SK-N-SH (cell line): ENCODE results near the gene EIF3C.
"Not testable (repeated sequence)": the region's sequence is repeated elsewhere in the genome, so short reads cannot be mapped to it uniquely, and the experiment has no call there.

Source experiments
- EP300 ChIP-seq, 2 experiments: IDR thresholded peaks; 2 replicates each; pipeline versions ENCODE4 v1.4.0 to v1.6.1; 2012; ENCODE audit warnings: borderline replicate concordance in 1 of 2, low read depth in 1 of 2, low read length in 1 of 2
- EZH2phosphoT487 ChIP-seq: fragments of 200-600 bp; sonication (generic); IDR thresholded peaks from 2 replicates; pipeline ENCODE4 v1.6.1; 2017; ENCODE audit warnings: low read depth, mixed run types, mild to moderate bottlenecking, antibody characterized with exemption, moderate library complexity, borderline replicate concordance
- FOSL2 ChIP-seq: IDR thresholded peaks from 2 replicates; pipeline ENCODE4 v1.4.0; 2012; ENCODE audit warnings: low read depth, mild to moderate bottlenecking, moderate library complexity, borderline replicate concordance
- MXI1 ChIP-seq: IDR thresholded peaks from 2 replicates; pipeline ENCODE4 v1.6.1; 2012; ENCODE audit warnings: mild to moderate bottlenecking, low read depth, low read length, improper control_type of control experiment
- RFX5 ChIP-seq: IDR thresholded peaks from 2 replicates; pipeline ENCODE4 v1.6.1; 2012; ENCODE audit warnings: mild to moderate bottlenecking, improper control_type of control experiment, low read length
- TAF1 ChIP-seq: IDR thresholded peaks from 2 replicates; pipeline ENCODE4 v1.6.1; 2012; ENCODE audit warnings: low read depth, mild to moderate bottlenecking, low read length, moderate library complexity, borderline replicate concordance
- TF ChIP-seq, protein P1 (sequence below): fragments of 200-600 bp; sonication (generic); IDR thresholded peaks from 2 replicates; pipeline ENCODE4 v1.6.1; 2017; ENCODE audit warnings: antibody characterized with exemption, mild to moderate bottlenecking, moderate library complexity
- TF ChIP-seq, protein P2 (sequence below): fragments of 150-350 bp; IDR thresholded peaks from 2 replicates; pipeline ENCODE4 v1.6.1; 2017; ENCODE audit warnings: antibody characterized with exemption, low read length, low read depth, borderline replicate concordance
- TF ChIP-seq, protein P3 (sequence below): IDR thresholded peaks from 2 replicates; pipeline ENCODE4 v1.4.0; 2012; ENCODE audit warnings: low read depth
- TF ChIP-seq, protein P4 (sequence below): IDR thresholded peaks from 2 replicates; pipeline ENCODE4 v1.6.1; 2012; ENCODE audit warnings: mild to moderate bottlenecking, low read depth, low read length, moderate library complexity

GRCh38 chr16:28699792-28700191 is 11.5 kb upstream of the EIF3C start:
- TF ChIP-seq, protein P1, sequence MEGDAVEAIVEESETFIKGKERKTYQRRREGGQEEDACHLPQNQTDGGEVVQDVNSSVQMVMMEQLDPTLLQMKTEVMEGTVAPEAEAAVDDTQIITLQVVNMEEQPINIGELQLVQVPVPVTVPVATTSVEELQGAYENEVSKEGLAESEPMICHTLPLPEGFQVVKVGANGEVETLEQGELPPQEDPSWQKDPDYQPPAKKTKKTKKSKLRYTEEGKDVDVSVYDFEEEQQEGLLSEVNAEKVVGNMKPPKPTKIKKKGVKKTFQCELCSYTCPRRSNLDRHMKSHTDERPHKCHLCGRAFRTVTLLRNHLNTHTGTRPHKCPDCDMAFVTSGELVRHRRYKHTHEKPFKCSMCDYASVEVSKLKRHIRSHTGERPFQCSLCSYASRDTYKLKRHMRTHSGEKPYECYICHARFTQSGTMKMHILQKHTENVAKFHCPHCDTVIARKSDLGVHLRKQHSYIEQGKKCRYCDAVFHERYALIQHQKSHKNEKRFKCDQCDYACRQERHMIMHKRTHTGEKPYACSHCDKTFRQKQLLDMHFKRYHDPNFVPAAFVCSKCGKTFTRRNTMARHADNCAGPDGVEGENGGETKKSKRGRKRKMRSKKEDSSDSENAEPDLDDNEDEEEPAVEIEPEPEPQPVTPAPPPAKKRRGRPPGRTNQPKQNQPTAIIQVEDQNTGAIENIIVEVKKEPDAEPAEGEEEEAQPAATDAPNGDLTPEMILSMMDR = not testable (repeated sequence)
- not testable (repeated sequence) for TF ChIP-seq MXI1; EP300 (IDR thresholded peaks at IDR 0.05; ENCODE audit: borderline replicate concordance in 1 of 2, low read depth in 1 of 2, low read length in 1 of 2); RFX5; TAF1; FOSL2; EZH2phosphoT487
- TF ChIP-seq, protein P2, sequence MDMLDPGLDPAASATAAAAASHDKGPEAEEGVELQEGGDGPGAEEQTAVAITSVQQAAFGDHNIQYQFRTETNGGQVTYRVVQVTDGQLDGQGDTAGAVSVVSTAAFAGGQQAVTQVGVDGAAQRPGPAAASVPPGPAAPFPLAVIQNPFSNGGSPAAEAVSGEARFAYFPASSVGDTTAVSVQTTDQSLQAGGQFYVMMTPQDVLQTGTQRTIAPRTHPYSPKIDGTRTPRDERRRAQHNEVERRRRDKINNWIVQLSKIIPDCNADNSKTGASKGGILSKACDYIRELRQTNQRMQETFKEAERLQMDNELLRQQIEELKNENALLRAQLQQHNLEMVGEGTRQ = not testable (repeated sequence)
- TF ChIP-seq, protein P3, sequence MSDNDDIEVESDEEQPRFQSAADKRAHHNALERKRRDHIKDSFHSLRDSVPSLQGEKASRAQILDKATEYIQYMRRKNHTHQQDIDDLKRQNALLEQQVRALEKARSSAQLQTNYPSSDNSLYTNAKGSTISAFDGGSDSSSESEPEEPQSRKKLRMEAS = not testable (repeated sequence)
- TF ChIP-seq, protein P4, sequence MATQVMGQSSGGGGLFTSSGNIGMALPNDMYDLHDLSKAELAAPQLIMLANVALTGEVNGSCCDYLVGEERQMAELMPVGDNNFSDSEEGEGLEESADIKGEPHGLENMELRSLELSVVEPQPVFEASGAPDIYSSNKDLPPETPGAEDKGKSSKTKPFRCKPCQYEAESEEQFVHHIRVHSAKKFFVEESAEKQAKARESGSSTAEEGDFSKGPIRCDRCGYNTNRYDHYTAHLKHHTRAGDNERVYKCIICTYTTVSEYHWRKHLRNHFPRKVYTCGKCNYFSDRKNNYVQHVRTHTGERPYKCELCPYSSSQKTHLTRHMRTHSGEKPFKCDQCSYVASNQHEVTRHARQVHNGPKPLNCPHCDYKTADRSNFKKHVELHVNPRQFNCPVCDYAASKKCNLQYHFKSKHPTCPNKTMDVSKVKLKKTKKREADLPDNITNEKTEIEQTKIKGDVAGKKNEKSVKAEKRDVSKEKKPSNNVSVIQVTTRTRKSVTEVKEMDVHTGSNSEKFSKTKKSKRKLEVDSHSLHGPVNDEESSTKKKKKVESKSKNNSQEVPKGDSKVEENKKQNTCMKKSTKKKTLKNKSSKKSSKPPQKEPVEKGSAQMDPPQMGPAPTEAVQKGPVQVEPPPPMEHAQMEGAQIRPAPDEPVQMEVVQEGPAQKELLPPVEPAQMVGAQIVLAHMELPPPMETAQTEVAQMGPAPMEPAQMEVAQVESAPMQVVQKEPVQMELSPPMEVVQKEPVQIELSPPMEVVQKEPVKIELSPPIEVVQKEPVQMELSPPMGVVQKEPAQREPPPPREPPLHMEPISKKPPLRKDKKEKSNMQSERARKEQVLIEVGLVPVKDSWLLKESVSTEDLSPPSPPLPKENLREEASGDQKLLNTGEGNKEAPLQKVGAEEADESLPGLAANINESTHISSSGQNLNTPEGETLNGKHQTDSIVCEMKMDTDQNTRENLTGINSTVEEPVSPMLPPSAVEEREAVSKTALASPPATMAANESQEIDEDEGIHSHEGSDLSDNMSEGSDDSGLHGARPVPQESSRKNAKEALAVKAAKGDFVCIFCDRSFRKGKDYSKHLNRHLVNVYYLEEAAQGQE = not testable (repeated sequence)
